DND-41 (cell line): ENCODE measurements around the gene CLDN2.
"Not testable (repeated sequence)": the region's sequence is repeated elsewhere in the genome, so short reads cannot be mapped to it uniquely, and the experiment has no call there.

ENCODE experiments used
- ATAC-seq: fragments of 200-7000 bp; cut with Tn5 transposase; 3 replicates; pipeline ENCODE4 v1.9.1; 2021; ENCODE audit warnings: low read depth; ENCODE audit not compliant: insufficient read depth
- DNase-seq: peaks from one replicate; pipeline ENCODE4 v3.0.0-alpha.2; 2020
- H2AFZ ChIP-seq: 2 replicates; pipeline ENCODE4 v1.6.0; 2012; ENCODE audit warnings: low read depth, low read length
- H3K27ac ChIP-seq: 2 replicates; pipeline ENCODE4 v1.5.1; 2012; ENCODE audit warnings: low read length, inconsistent platforms
- H3K27me3 ChIP-seq: fragments of 200-600 bp; sonication (generic); 2 replicates; pipeline ENCODE4 v1.6.0; 2012; ENCODE audit warnings: low read length, mild to moderate bottlenecking, inconsistent platforms; ENCODE audit not compliant: insufficient read depth, poor library complexity
- H3K36me3 ChIP-seq: 2 replicates; pipeline ENCODE4 v1.5.1; 2012; ENCODE audit warnings: low read length, inconsistent platforms; ENCODE audit not compliant: insufficient read depth
- H3K4me1 ChIP-seq: 2 replicates; pipeline ENCODE4 v1.5.1; 2012; ENCODE audit warnings: mild to moderate bottlenecking, low read length; ENCODE audit not compliant: insufficient read depth
- H3K4me2 ChIP-seq: 2 replicates; pipeline ENCODE4 v1.6.0; 2012; ENCODE audit warnings: mild to moderate bottlenecking, moderate library complexity, low read length, inconsistent platforms; ENCODE audit not compliant: insufficient read depth
- H3K4me3 ChIP-seq, 2 experiments: fragments of 200-600 bp in 1 of 2; shearing (Covaris generic) in 1 of 2; 2 replicates each; pipeline ENCODE4 v1.5.1; 2012 to 2016; ENCODE audit warnings: inconsistent platforms in 2 of 2, low read length in 2 of 2, mild to moderate bottlenecking in 2 of 2, low read depth in 1 of 2, moderate library complexity in 1 of 2
- H3K79me2 ChIP-seq: 2 replicates; pipeline ENCODE4 v1.6.0; 2012; ENCODE audit warnings: low read length, inconsistent platforms; ENCODE audit not compliant: insufficient read depth
- H3K9ac ChIP-seq: 2 replicates; pipeline ENCODE4 v1.6.0; 2012; ENCODE audit warnings: low read depth, mild to moderate bottlenecking, inconsistent platforms, low read length, moderate library complexity
- H3K9me3 ChIP-seq: 2 replicates; pipeline ENCODE4 v1.5.1; 2012; ENCODE audit warnings: low read length, moderate library complexity, mild to moderate bottlenecking, inconsistent platforms; ENCODE audit not compliant: insufficient read depth, severe bottlenecking
- H4K20me1 ChIP-seq: 2 replicates; pipeline ENCODE4 v1.6.0; 2012; ENCODE audit warnings: low read length; ENCODE audit not compliant: insufficient read depth
- CTCF ChIP-seq: IDR thresholded peaks from 2 replicates; pipeline ENCODE4 v1.5.1; 2012; ENCODE audit warnings: borderline replicate concordance, low read length, moderate library complexity, mild to moderate bottlenecking; ENCODE audit not compliant: poor library complexity, severe bottlenecking; ENCODE audit errors: extremely low read depth
- EZH2 ChIP-seq: IDR thresholded peaks from 3 replicates; pipeline ENCODE4 v1.6.1; 2012; ENCODE audit warnings: borderline replicate concordance, low read depth, mild to moderate bottlenecking, moderate library complexity, low read length, inconsistent platforms; ENCODE audit not compliant: severe bottlenecking

The CLDN2 gene

DNA sequence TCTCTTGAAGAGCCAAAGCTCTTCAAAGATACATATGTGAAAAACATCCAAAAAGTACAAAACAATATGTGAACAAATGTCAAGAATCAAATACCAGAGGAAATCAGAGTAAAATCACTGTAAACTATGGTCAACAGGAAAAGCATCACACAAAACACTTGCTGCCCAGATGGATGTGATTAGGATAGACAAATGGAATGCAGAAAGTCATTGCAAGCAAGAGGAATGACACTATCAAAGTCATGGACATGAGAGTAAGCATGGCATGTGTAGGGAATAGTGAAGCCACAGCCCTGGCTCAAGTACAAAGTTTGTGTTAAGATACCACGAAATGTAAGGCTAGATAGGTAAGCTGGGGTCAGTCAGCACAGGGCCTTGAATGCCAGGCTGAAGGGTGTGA, 37.7 kb downstream of the CLDN2 start:
- no peak overlapping the region for H3K4me2 ChIP-seq
- no peaks in the 10 kb centered on the region for H4K20me1 ChIP-seq
- H3K79me2 ChIP-seq = no peaks in the 10 kb centered on the region
- H3K4me1 ChIP-seq = no peaks in the 10 kb centered on the region
- H3K4me3 ChIP-seq = no peak overlapping the region
- H3K9me3 ChIP-seq = no peaks in the 10 kb centered on the region
- no peak for TF ChIP-seq EZH2
- TF ChIP-seq CTCF = no peak
- ATAC-seq (no peak), DNase-seq (no peak)
- H3K27me3 ChIP-seq = no peaks in the 10 kb centered on the region
- H2AFZ ChIP-seq = no peak overlapping the region
- H3K36me3 ChIP-seq = no peaks in the 10 kb centered on the region
- no peak overlapping the region for H3K9ac ChIP-seq
- H3K27ac ChIP-seq = no peak overlapping the region

GRCh38 chrX:106959901-106960300, 39.7 kb downstream of the CLDN2 start:
- TF ChIP-seq CTCF (no peak), EZH2 (no peak)
- Histone ChIP-seq H3K9ac (no peak overlapping the region), H3K4me1 (no peaks in the 10 kb centered on the region), H3K9me3 (no peaks in the 10 kb centered on the region), H3K27ac (no peak overlapping the region), H3K4me3 (no peak overlapping the region), H3K36me3 (no peaks in the 10 kb centered on the region), H3K4me2 (no peak overlapping the region), H4K20me1 (no peaks in the 10 kb centered on the region), H3K79me2 (no peaks in the 10 kb centered on the region), H2AFZ (no peak overlapping the region), H3K27me3 (no peaks in the 10 kb centered on the region)
- ATAC-seq (no peak), DNase-seq (no peak)

GRCh38 chrX:106963111-106963510, 42.9 kb downstream of the CLDN2 start:
- Histone ChIP-seq H3K4me1 (no peaks in the 10 kb centered on the region), H4K20me1 (no peaks in the 10 kb centered on the region), H3K79me2 (no peaks in the 10 kb centered on the region), H3K9ac (no peak overlapping the region), H3K36me3 (no peaks in the 10 kb centered on the region), H3K4me2 (no peak overlapping the region), H3K27ac (no peak overlapping the region), H3K9me3 (no peaks in the 10 kb centered on the region), H3K27me3 (no peaks in the 10 kb centered on the region), H3K4me3 (no peak overlapping the region), H2AFZ (no peak overlapping the region)
- DNase-seq (no peak), ATAC-seq (no peak)
- TF ChIP-seq CTCF (no peak), EZH2 (no peak)

DNA sequence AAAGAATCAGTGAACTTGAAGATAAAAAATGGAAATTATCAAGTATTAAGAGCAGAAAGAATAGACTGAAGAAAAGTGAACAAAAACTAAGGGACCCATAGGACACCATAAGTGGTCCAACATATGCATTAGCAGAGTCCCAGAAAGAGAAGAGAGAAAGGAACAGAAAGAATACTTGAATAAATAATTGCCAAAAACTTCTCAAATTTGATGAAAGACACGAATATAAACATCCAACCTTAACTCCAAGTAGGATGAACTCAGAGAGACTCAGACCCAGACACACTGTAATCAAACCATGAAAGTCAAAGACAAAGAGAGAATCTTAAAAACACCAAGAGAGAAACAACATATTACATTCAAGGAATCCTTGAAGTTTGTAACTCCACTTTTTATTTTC, 44.1 kb downstream of the CLDN2 start:
- no peaks in the 10 kb centered on the region for H4K20me1 ChIP-seq

GRCh38 chrX:106966547-106966946, 46.3 kb downstream of the CLDN2 start:
- not testable (repeated sequence) for H3K36me3 ChIP-seq, H3K79me2 ChIP-seq, ATAC-seq, H4K20me1 ChIP-seq, H3K4me1 ChIP-seq, H3K4me3 ChIP-seq, H2AFZ ChIP-seq, H3K27me3 ChIP-seq, H3K27ac ChIP-seq, H3K4me2 ChIP-seq, DNase-seq, H3K9me3 ChIP-seq, H3K9ac ChIP-seq

More for the DNA sequence above, 44.1 kb downstream of the CLDN2 start:
- Histone ChIP-seq H3K4me1 (no peaks in the 10 kb centered on the region), H3K9ac (no peak overlapping the region), H3K79me2 (no peaks in the 10 kb centered on the region), H3K36me3 (no peaks in the 10 kb centered on the region), H2AFZ (no peak overlapping the region), H3K9me3 (no peaks in the 10 kb centered on the region), H3K27ac (no peak overlapping the region), H3K27me3 (no peaks in the 10 kb centered on the region), H3K4me2 (no peak overlapping the region), H3K4me3 (no peak overlapping the region)
- TF ChIP-seq CTCF (no peak), EZH2 (no peak)
- DNase-seq (no peak), ATAC-seq (no peak)
